SU-DHL-6 (cell line): ENCODE measurements around the gene LTBP1.
"Not testable (repeated sequence)": the region's sequence is repeated elsewhere in the genome, so short reads cannot be mapped to it uniquely, and the experiment has no call there.

Experiments
- H2AFZ ChIP-seq: fragments of 200-600 bp; sonication (generic); 2 replicates; pipeline ENCODE4 v1.6.1; 2014; ENCODE audit warnings: low read depth, mild to moderate bottlenecking, moderate library complexity, mixed read lengths, antibody characterized with exemption, low read length; ENCODE audit not compliant: severe bottlenecking
- H3F3A ChIP-seq: fragments of 200-600 bp; shearing (Covaris generic); 2 replicates; pipeline ENCODE4 v1.6.0; 2016; ENCODE audit warnings: antibody characterized with exemption, mild to moderate bottlenecking; ENCODE audit not compliant: insufficient read depth
- H3K27ac ChIP-seq: fragments of 200-600 bp; sonication (generic); 2 replicates; pipeline ENCODE4 v1.5.1; 2016; ENCODE audit warnings: low read depth, mild to moderate bottlenecking, low read length, moderate library complexity, mixed read lengths
- H3K27me3 ChIP-seq: fragments of 200-600 bp; sonication (generic), shearing (Covaris generic); 2 replicates; pipeline ENCODE4 v1.6.0; 2014; ENCODE audit warnings: mild to moderate bottlenecking, low read length
- H3K36me3 ChIP-seq: fragments of 200-600 bp; sonication (generic); 2 replicates; pipeline ENCODE4 v1.6.1; 2014; ENCODE audit warnings: mild to moderate bottlenecking, low read length, mixed read lengths
- H3K4me2 ChIP-seq: fragments of 300-600, 200-600 bp; shearing (Covaris generic), sonication (generic); 2 replicates; pipeline ENCODE4 v1.6.0; 2014; ENCODE audit warnings: low read length, low read depth, mild to moderate bottlenecking; ENCODE audit not compliant: poor library complexity, severe bottlenecking
- H3K4me3 ChIP-seq: fragments of 200-600 bp; sonication (generic); 2 replicates; pipeline ENCODE4 v1.5.1; 2014; ENCODE audit warnings: antibody characterized with exemption, low read length, mild to moderate bottlenecking, mixed read lengths; ENCODE audit not compliant: insufficient read depth, poor library complexity, severe bottlenecking
- H3K79me2 ChIP-seq: fragments of 200-600 bp; sonication (generic); 2 replicates; pipeline ENCODE4 v1.6.1; 2014; ENCODE audit warnings: mild to moderate bottlenecking, low read length, moderate library complexity; ENCODE audit not compliant: insufficient read depth
- H3K9ac ChIP-seq: fragments of 200-600 bp; sonication (generic); 2 replicates; pipeline ENCODE4 v1.7.0; 2014; ENCODE audit warnings: mild to moderate bottlenecking, low read length
- H3K9me2 ChIP-seq: fragments of 200-600 bp; sonication (generic); replicated peaks from 2 replicates; pipeline ENCODE4 v1.6.1; 2014; ENCODE audit warnings: low read length; ENCODE audit not compliant: insufficient read depth
- H3K9me3 ChIP-seq: fragments of 200-600 bp; sonication (generic); 2 replicates; pipeline ENCODE4 v1.6.1; 2014; ENCODE audit warnings: low read length, mixed read lengths; ENCODE audit not compliant: insufficient read depth
- H4K20me1 ChIP-seq: fragments of 200-600 bp; sonication (generic); 2 replicates; pipeline ENCODE4 v1.6.1; 2014; ENCODE audit warnings: low read depth, mild to moderate bottlenecking, antibody characterized with exemption, low read length, moderate library complexity, mixed read lengths
- CTCF ChIP-seq: fragments of 200-600 bp; sonication (generic); IDR thresholded peaks from one replicate; pipeline ENCODE4 v1.5.1; 2017; ENCODE audit warnings: antibody characterized with exemption, mild to moderate bottlenecking, low read length, moderate library complexity; ENCODE audit not compliant: insufficient read depth, poor library complexity, severe bottlenecking
- EZH2phosphoT487 ChIP-seq: fragments of 200-600 bp; sonication (generic), shearing (Covaris generic); conservative IDR thresholded peaks from 2 replicates; pipeline ENCODE4 v1.6.1; 2018; ENCODE audit warnings: mild to moderate bottlenecking, antibody characterized with exemption, low read length, moderate library complexity, mixed read lengths

LTBP1 gene

GRCh38 chr2:32915694-32916093, 31.1 kb upstream of the LTBP1 start:
- Histone ChIP-seq H3K27ac (no peak overlapping the region), H3K27me3 (no peaks in the 10 kb centered on the region), H3K9ac (no peak overlapping the region), H3K36me3 (no peaks in the 10 kb centered on the region), H4K20me1 (no peaks in the 10 kb centered on the region), H3K79me2 (no peaks in the 10 kb centered on the region), H3K4me2 (no peak overlapping the region), H3F3A (peaks cover 9% of the 10 kb centered on the region), H2AFZ (no peak overlapping the region), H3K9me2 (no peaks in the 10 kb centered on the region), H3K9me3 (no peaks in the 10 kb centered on the region), H3K4me3 (no peak overlapping the region)
- TF ChIP-seq EZH2phosphoT487: no peak
- TF ChIP-seq CTCF: no peak

GRCh38 chr2:32918774-32919173, 28.0 kb upstream of the LTBP1 start:
- Histone ChIP-seq H3K4me3 (no peak overlapping the region), H3K9me3 (no peaks in the 10 kb centered on the region), H3K4me2 (no peak overlapping the region), H3K9ac (no peak overlapping the region), H3F3A (no peaks in the 10 kb centered on the region; the same call in 1 of the 2 replicates), H3K79me2 (no peaks in the 10 kb centered on the region), H3K27me3 (no peaks in the 10 kb centered on the region), H3K36me3 (no peaks in the 10 kb centered on the region), H3K27ac (no peak overlapping the region), H3K9me2 (no peaks in the 10 kb centered on the region), H4K20me1 (no peaks in the 10 kb centered on the region), H2AFZ (no peak overlapping the region)
- TF ChIP-seq EZH2phosphoT487 (no peak), CTCF (no peak)

GRCh38 chr2:32919901-32920300, 26.9 kb upstream of the LTBP1 start:
- H3K9me2 ChIP-seq, H3K79me2 ChIP-seq, H3K9ac ChIP-seq, H3K4me3 ChIP-seq, H4K20me1 ChIP-seq, H3K27ac ChIP-seq, H3K4me2 ChIP-seq, H3K36me3 ChIP-seq, H2AFZ ChIP-seq, H3K27me3 ChIP-seq, H3F3A ChIP-seq, H3K9me3 ChIP-seq: not testable (repeated sequence)

- H4K20me1 ChIP-seq, H3K9ac ChIP-seq, H3K27me3 ChIP-seq, H3K36me3 ChIP-seq, H3K9me2 ChIP-seq, H3F3A ChIP-seq, H3K9me3 ChIP-seq, H2AFZ ChIP-seq, H3K4me2 ChIP-seq, H3K79me2 ChIP-seq, H3K4me3 ChIP-seq, H3K27ac ChIP-seq: not testable (repeated sequence)
Measured at GRCh38 chr2:32921486-32921885, 25.3 kb upstream of the LTBP1 start.
